ENCODE data around the gene CYP27A1. TPM values are rescaled to one million over a fixed set of nuclear protein-coding genes. Genes with fewer than 3 reads are reported as not detected.

The CYP27A1 gene
- total RNA-seq, 1 experiment from 2014 or later = 12.2 TPM

DNA sequence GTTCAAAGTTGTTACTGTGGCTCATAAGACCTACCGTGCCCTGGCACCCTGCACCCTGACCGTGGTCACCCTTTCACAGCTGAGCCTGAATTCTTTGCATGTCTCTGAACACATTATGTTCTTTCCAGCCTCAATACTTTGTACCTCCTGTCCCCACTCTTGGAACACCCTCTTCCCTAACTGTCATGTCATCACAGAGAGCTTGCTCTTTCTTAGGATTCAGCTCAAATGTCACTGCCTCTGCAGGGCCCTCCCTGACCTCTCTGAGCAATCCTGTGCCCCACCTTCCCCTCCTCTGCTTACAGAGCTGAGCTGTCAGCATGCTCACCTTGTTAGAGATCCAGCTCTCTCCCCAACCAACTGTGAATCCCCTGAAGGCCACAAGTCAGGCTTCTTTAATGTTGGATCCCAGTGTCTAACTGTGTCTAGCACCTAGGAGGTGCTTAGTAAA is 34.6 kb downstream of the CYP27A1 start:
- intact Hi-C loops (cut with micrococcal nuclease; ENCODE audit: unreplicated experiment) = no loop called here
- DNase-seq = no peak
- Mint-ChIP-seq H3K4me1 (ENCODE audit: low read depth, unreplicated experiment) (peaks cover 10% of the 10 kb centered on the region), H3K9me3 (ENCODE audit: low read depth, unreplicated experiment) (no peaks in the 10 kb centered on the region), H3K36me3 (ENCODE audit: insufficient read depth, unreplicated experiment) (no peaks in the 10 kb centered on the region), H3K27me3 (ENCODE audit: unreplicated experiment) (peaks cover 9% of the 10 kb centered on the region), H3K27ac (ENCODE audit: unreplicated experiment) (no peak overlapping the region), H3K4me3 (ENCODE audit: low read depth, unreplicated experiment) (no peak overlapping the region)
- TF ChIP-seq, protein P1, sequence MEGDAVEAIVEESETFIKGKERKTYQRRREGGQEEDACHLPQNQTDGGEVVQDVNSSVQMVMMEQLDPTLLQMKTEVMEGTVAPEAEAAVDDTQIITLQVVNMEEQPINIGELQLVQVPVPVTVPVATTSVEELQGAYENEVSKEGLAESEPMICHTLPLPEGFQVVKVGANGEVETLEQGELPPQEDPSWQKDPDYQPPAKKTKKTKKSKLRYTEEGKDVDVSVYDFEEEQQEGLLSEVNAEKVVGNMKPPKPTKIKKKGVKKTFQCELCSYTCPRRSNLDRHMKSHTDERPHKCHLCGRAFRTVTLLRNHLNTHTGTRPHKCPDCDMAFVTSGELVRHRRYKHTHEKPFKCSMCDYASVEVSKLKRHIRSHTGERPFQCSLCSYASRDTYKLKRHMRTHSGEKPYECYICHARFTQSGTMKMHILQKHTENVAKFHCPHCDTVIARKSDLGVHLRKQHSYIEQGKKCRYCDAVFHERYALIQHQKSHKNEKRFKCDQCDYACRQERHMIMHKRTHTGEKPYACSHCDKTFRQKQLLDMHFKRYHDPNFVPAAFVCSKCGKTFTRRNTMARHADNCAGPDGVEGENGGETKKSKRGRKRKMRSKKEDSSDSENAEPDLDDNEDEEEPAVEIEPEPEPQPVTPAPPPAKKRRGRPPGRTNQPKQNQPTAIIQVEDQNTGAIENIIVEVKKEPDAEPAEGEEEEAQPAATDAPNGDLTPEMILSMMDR (IDR thresholded peaks at IDR 0.05; ENCODE audit: unreplicated experiment) = no peak
- BruUV-seq (replicated peaks) = no TSS peak
- CTCF ChIA-PET = no interaction called here

DNA sequence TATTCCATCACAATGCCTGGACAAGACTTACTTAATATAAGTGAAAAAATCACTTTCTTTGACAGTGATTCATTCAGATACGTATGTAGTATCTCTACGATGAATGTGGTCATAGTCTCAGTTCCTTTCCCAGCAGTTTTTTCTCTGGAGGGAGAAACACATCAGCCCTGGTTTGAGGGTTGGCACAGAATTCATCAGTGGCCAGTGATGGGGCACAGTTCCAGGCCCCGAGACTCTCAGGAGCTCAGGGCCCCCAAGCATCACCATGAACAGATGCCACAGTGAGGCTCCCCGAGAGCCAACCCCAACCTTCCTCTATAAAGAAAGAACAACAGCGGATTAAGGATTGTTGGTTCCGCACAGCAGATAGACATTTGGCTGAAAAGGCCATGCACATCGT is 37.1 kb downstream of the CYP27A1 start:
- Mint-ChIP-seq H3K9me3 (ENCODE audit: low read depth, unreplicated experiment) (no peaks in the 10 kb centered on the region), H3K4me3 (ENCODE audit: low read depth, unreplicated experiment) (no peak overlapping the region), H3K4me1 (ENCODE audit: low read depth, unreplicated experiment) (peaks cover 11% of the 10 kb centered on the region), H3K36me3 (ENCODE audit: insufficient read depth, unreplicated experiment) (no peaks in the 10 kb centered on the region), H3K27ac (ENCODE audit: unreplicated experiment) (no peak overlapping the region), H3K27me3 (ENCODE audit: unreplicated experiment) (peaks cover 14% of the 10 kb centered on the region)
- intact Hi-C loops (cut with micrococcal nuclease; ENCODE audit: unreplicated experiment) = no loop called here
- no peak for DNase-seq
- BruUV-seq (replicated peaks) = no TSS peak
- CTCF ChIA-PET = no interaction called here
- TF ChIP-seq, protein P1 (IDR thresholded peaks at IDR 0.05; ENCODE audit: unreplicated experiment) = no peak

DNA sequence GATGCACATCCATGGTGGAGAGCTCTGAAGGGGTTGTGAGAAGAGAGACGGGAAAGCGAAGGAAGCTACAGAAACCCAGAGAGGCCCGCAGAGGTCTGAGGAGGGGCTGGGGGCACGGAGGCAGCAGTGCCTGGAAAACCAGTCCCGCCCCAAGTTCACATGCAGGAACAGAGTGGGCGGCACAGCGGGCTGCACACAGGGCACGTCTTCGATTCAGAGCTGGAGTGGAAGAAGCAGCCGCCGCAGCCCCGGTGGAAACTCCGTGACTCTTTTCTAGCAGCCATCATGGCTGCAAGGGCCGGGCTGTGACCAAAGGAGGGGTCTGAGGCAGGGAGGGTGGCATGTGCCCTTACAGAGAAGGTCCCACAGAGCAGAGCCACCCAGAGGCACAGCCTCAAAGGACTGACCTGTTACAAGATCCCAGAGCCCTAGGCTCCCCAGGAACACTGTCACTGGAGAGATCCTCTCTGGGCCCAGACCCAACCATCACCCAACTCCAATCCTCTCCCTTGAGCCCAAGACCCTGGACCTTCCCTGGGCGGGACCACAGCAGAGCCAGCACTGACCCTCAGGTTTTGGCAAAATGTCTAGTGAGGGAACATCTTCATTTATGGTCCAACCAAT is 38.9 kb downstream of the CYP27A1 start:
- intact Hi-C loops (cut with micrococcal nuclease; ENCODE audit: unreplicated experiment) = no loop called here
- peaks cover 7% of the 10 kb centered on the region for H3K4me1 Mint-ChIP-seq (ENCODE audit: low read depth, unreplicated experiment)
- H3K27me3 Mint-ChIP-seq (ENCODE audit: unreplicated experiment) = peaks cover 14% of the 10 kb centered on the region
- H3K9me3 Mint-ChIP-seq (ENCODE audit: low read depth, unreplicated experiment) = no peaks in the 10 kb centered on the region
- CTCF ChIA-PET = interaction anchor here (0.6 to 1.1 kb wide), 3 partner anchors 39 to 336 kb away, joined by 3 to 4 read pairs (median 3); partner anchors contain the start of gene CYP27A1
- TF ChIP-seq, protein P1 (IDR thresholded peaks at IDR 0.05; ENCODE audit: unreplicated experiment) = no peak
- BruUV-seq (replicated peaks) = no TSS peak
- no peak for DNase-seq
- no peak overlapping the region for H3K4me3 Mint-ChIP-seq (ENCODE audit: low read depth, unreplicated experiment)
- H3K36me3 Mint-ChIP-seq (ENCODE audit: insufficient read depth, unreplicated experiment) = no peaks in the 10 kb centered on the region
- no peak overlapping the region for H3K27ac Mint-ChIP-seq (ENCODE audit: unreplicated experiment)

DNA sequence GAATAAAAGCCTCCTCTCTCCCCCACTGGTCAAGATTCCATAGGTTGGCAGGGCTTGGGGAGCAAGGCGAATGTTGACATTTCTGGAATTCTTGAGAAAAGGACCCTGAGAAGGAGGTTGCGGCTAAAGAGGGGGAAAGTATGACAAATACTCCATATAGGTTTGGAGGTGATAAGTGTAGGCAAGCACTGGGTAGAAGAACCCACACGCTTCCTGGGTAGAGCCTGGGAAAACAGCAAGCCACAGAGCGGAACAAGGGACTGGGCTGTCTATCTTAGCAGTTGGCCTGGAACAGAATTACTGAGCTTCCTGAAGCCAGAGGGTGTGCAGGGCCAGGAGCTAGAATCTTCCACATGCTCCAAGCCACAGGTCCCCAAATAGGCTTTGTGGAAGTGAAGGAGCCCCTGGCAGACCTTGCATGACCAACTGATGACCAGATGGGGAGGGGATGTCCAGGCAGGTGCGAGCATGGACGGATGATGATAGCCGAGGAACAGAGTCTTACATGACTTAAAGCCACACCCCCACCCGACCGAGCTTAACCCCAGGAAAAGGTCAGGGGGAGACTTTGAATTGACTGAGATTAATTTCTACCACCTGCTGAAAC is 39.8 kb downstream of the CYP27A1 start:
- TF ChIP-seq, protein P1 (IDR thresholded peaks at IDR 0.05; ENCODE audit: unreplicated experiment) = no peak
- CTCF ChIA-PET = no interaction called here
- H3K4me3 Mint-ChIP-seq (ENCODE audit: low read depth, unreplicated experiment) = no peak overlapping the region
- peaks cover 19% of the 10 kb centered on the region for H3K27me3 Mint-ChIP-seq (ENCODE audit: unreplicated experiment)
- peaks cover 7% of the 10 kb centered on the region for H3K4me1 Mint-ChIP-seq (ENCODE audit: low read depth, unreplicated experiment)
- no peaks in the 10 kb centered on the region for H3K36me3 Mint-ChIP-seq (ENCODE audit: insufficient read depth, unreplicated experiment)
- BruUV-seq (replicated peaks) = no TSS peak
- intact Hi-C loops (cut with micrococcal nuclease; ENCODE audit: unreplicated experiment) = no loop called here
- DNase-seq = no peak
- no peaks in the 10 kb centered on the region for H3K9me3 Mint-ChIP-seq (ENCODE audit: low read depth, unreplicated experiment)
- no peak overlapping the region for H3K27ac Mint-ChIP-seq (ENCODE audit: unreplicated experiment)
